Brain microvascular endothelial cell (primary cell): Measurements from ENCODE around the gene OR6P1.

Experiments used
- DNase-seq: peaks from one replicate; pipeline ENCODE4 v3.0.0-alpha.2; 2020
- H3K27ac ChIP-seq: fragments of 250-450 bp; sonication (Bioruptor Pico); 2 replicates; pipeline ENCODE4 v1.5.1; 2020; ENCODE audit warnings: mild to moderate bottlenecking, moderate library complexity
- H3K27me3 ChIP-seq: fragments of 250-450 bp; sonication (Bioruptor Pico); replicated peaks from 2 replicates; pipeline ENCODE4 v1.5.1; 2020; ENCODE audit warnings: mild to moderate bottlenecking
- H3K36me3 ChIP-seq: fragments of 250-450 bp; sonication (Bioruptor Pico); replicated peaks from 2 replicates; pipeline ENCODE4 v1.5.1; 2020; ENCODE audit warnings: mild to moderate bottlenecking
- H3K4me3 ChIP-seq: 2 replicates; pipeline ENCODE4 v1.5.1; 2011; ENCODE audit warnings: low read depth, mild to moderate bottlenecking, control low read depth, low read length, moderate library complexity
- in situ Hi-C: cut with HindIII; loops from 2 replicates; pipeline ENCODE4 v1.10.0; 2017; ENCODE audit warnings: low sequenced_read_pairs, low pct_ligation_motif_present
- TF ChIP-seq, protein P1 (sequence below): IDR thresholded peaks from 2 replicates; pipeline ENCODE4 v1.5.1; 2011; ENCODE audit warnings: low read depth, mild to moderate bottlenecking, moderate library complexity, low read length, control low read depth, inconsistent platforms; ENCODE audit errors: missing control alignments

Gene OR6P1

DNA sequence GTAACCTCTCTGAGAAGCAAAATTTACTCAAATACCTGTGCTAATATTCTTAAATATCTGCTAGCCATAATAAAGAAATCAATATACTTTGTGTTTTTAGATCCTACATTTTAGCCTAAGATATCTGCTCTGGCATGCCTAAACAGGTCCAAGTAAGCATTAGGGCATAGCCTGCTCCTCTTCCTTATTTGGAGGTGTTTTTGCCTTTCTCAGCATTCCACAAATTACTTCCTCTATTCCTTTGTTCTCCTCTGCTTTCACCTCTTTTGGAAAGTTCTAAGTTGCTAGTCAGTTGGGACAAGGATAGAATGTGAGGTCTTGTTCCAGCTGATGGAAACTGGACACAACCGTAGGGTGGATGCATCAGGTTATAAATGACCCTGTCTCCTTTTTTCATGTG lies 16.6 kb upstream of the OR6P1 start:
- DNase-seq = no peak
- Histone ChIP-seq H3K27me3 (no peaks in the 10 kb centered on the region), H3K4me3 (no peak overlapping the region), H3K27ac (no peak overlapping the region), H3K36me3 (no peaks in the 10 kb centered on the region)
- TF ChIP-seq, protein P1, sequence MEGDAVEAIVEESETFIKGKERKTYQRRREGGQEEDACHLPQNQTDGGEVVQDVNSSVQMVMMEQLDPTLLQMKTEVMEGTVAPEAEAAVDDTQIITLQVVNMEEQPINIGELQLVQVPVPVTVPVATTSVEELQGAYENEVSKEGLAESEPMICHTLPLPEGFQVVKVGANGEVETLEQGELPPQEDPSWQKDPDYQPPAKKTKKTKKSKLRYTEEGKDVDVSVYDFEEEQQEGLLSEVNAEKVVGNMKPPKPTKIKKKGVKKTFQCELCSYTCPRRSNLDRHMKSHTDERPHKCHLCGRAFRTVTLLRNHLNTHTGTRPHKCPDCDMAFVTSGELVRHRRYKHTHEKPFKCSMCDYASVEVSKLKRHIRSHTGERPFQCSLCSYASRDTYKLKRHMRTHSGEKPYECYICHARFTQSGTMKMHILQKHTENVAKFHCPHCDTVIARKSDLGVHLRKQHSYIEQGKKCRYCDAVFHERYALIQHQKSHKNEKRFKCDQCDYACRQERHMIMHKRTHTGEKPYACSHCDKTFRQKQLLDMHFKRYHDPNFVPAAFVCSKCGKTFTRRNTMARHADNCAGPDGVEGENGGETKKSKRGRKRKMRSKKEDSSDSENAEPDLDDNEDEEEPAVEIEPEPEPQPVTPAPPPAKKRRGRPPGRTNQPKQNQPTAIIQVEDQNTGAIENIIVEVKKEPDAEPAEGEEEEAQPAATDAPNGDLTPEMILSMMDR = no peak
- in situ Hi-C loops = no loop called here

GRCh38 chr1:158583962-158584361 lies 13.6 kb upstream of the OR6P1 start:
- TF ChIP-seq, protein P1 = no peak
- H3K27me3 ChIP-seq = no peaks in the 10 kb centered on the region
- no peak overlapping the region for H3K27ac ChIP-seq
- no peaks in the 10 kb centered on the region for H3K36me3 ChIP-seq
- H3K4me3 ChIP-seq = no peak overlapping the region
- in situ Hi-C loops = no loop called here
- DNase-seq = no peak

- no peak within 1 kb of the TSS for H3K27ac ChIP-seq
- H3K4me3 ChIP-seq = no peak within 1 kb of the TSS
These were observed 9.4 kb upstream of the OR6P1 start, which contains the start of gene OR10X1 for GRCh38 chr1:158579733-158580132. OR10X1 (minus strand) TSS chr1:158579899; CDS start chr1:158579899, 0 bp downstream.

DNA sequence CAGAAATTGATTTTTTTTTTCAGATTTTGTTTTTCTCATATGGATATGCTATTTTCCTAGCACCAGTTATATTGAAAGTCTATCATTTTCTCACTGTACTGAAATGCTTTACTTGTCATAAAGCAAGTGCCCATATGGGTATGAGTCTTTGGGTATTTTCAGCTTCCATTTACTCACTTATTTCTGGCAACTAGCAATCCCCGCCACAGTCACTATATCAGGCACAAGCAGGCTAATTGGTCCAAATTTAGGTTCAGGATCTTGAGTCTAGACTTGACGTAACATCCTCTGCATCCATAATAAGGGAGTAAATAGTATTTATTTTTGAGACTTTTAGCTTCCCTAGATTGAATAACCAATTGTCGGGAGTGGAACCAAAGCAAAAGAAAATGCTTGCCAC lies 7.2 kb upstream of the OR6P1 start:
- in situ Hi-C loops = no loop called here
- H3K36me3 ChIP-seq = no peaks in the 10 kb centered on the region
- TF ChIP-seq, protein P1 = no peak
- H3K27ac ChIP-seq = no peak overlapping the region
- no peak overlapping the region for H3K4me3 ChIP-seq
- no peak for DNase-seq
- no peaks in the 10 kb centered on the region for H3K27me3 ChIP-seq

More at GRCh38 chr1:158579733-158580132, 9.4 kb upstream of the OR6P1 start, which contains the start of gene OR10X1:
- no peak for DNase-seq
- Histone ChIP-seq H3K27me3 (no peaks in the 10 kb centered on the region), H3K36me3 (no peaks in the 10 kb centered on the region)
- TF ChIP-seq, protein P1 = no peak
- in situ Hi-C loops = no loop called here

GRCh38 chr1:158572226-158572625 lies 1.8 kb upstream of the OR6P1 start:
- Histone ChIP-seq H3K27me3 (no peaks in the 10 kb centered on the region), H3K4me3 (no peak overlapping the region), H3K27ac (no peak overlapping the region), H3K36me3 (no peaks in the 10 kb centered on the region)
- DNase-seq = no peak
- in situ Hi-C loops = no loop called here
- TF ChIP-seq, protein P1 = no peak

DNA sequence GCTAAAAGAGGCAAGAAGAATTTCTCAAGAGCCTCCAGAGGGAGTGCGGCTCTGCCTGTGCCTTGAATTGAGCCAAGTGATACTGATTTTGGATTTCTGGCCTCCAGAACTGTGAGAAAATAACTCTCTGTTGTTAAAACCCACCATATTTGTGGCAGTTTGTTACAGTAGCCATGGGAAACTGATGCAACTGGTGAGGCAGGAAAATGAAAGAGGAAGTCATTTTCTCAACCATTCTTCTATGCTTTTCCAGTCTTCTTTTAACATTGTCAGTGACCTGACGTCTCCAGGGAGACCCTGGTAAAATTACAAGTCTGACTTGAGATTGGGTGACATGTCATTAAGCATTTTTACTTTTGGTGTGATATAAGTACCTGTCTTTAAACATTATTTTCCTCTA lies 5.8 kb downstream of the OR6P1 start:
- Histone ChIP-seq H3K36me3 (no peaks in the 10 kb centered on the region), H3K27ac (no peak overlapping the region), H3K4me3 (no peak overlapping the region), H3K27me3 (no peaks in the 10 kb centered on the region)
- in situ Hi-C loops = no loop called here
- TF ChIP-seq, protein P1 = no peak
- no peak for DNase-seq
